ENCODE data around the gene ATP5F1B.
A peak's percentile ranks its signal among the peaks of the same experiment; 100 is the strongest.

The ATP5F1B gene

DNA sequence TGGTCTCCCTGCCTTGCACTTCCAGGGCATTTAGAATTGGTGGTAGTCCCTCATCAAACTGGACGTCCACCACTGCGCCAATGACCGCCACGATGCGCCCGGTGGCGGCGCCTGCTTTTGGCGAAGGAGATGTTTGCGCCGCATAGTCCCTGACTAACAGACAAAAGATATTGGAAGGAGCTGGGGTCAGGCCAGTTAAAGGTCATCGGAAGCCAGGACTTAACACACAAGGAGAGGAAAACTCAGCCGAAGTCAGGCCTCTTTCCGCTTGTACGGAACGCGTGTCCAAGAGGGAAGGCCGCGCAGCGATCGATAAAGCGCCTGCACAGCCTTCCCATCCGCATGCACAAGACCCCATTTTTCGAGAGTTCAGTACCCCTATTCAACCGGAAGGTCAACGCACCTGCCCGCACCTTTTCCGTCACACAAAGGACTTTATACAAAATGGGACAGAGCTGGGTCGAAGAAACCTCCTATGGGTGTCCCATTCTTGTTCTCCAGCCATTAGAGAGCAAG lies 525 bp downstream of the ATP5F1B start:
- no peak for DNase-seq (ENCODE audit: low read depth)

GRCh38 chr12:56644654-56645053 lies 1.1 kb downstream of the ATP5F1B start:
- no peak for DNase-seq (ENCODE audit: low read depth)

- DNase-seq (ENCODE audit: low read depth) = no peak
Measured at GRCh38 chr12:56641219-56641618, 4.6 kb downstream of the ATP5F1B start.

GRCh38 chr12:56637621-56638020 lies 8.2 kb downstream of the ATP5F1B start:
- no peak for DNase-seq (ENCODE audit: low read depth)

DNA sequence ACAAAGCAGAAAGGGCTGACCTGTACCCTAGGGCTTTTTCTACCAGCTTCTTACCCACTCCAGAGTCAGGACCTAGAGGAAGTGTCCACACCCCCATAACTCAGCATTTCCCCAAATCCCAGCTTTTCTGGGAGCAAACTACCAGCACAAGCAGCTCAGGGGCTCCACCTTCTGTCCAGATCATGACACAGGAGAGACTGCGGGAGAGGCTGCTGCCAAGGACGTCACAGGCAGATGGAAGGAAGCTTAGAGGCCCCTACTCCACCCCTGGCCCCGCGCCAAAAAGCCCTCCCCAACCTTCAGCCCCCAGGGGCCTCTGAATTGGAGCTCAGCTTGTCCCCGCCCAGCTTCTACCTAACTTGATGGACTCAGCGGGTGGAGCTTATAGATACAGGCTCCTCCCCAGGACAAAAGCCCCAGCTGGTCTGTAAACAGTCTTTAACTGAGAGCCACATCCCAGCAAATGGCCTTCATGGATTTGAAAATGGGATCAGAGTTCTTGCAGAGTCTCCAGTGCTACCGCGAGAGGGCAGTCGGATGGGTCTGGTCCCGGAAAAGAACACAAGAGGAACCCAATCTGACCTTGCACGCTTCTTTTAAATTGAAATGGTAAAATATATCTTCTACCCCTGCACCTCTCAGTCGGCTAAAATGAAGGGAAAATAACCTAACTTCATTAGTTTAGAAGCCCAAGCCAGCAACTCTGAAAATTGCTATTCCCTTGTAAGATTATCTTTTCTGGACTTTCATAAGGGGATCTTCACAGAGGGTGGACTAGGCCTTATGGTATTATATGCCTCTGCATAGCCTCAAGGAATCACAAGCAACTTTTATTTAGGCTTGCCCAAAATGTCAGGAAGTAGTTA lies 8.9 kb downstream of the ATP5F1B start:
- peak; percentile 100 for DNase-seq (ENCODE audit: low read depth)

DNA sequence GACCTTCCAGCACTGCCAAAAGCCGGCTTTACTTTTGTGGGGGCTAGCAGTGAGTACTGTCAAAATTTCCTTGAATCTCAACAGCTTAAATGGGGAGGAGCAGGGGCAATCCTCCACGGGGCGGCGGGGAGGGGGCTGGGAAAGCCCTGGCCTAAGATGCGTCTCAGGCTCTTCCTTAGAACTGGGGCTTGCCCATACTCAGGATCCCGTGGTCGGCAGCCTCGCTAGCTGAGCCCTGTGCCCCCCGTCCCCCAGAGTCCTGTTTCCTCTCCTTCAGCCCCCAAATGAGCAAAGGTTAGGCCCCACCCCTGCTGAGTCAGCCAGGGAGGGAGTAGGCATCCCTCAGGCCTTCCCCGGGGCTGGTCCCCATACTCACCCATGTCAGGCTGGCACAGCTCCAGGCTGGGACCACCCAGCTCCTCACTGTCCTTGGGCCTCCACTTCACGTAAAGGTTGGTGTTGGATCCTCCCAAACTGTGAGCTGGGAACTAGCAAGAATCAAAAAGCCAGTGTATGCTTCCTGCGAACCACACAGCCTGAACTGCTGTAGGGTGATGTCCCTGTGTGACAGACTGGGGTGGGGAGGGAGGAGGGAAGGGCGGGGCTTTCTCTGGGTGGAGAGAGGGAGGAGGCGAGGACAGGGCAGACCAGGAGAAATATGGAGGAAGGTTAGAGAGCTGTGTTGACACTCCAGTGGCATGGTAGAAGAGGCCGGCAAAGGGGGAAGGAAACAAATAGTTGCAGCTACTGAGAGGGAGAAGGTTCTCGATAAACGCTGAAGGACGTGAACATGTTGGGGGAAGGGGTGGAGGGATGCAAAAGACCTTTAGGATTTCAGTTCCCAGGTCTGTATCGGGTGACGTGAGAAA lies 9.7 kb downstream of the ATP5F1B start:
- peak; percentile 80 for DNase-seq (ENCODE audit: low read depth)

DNA sequence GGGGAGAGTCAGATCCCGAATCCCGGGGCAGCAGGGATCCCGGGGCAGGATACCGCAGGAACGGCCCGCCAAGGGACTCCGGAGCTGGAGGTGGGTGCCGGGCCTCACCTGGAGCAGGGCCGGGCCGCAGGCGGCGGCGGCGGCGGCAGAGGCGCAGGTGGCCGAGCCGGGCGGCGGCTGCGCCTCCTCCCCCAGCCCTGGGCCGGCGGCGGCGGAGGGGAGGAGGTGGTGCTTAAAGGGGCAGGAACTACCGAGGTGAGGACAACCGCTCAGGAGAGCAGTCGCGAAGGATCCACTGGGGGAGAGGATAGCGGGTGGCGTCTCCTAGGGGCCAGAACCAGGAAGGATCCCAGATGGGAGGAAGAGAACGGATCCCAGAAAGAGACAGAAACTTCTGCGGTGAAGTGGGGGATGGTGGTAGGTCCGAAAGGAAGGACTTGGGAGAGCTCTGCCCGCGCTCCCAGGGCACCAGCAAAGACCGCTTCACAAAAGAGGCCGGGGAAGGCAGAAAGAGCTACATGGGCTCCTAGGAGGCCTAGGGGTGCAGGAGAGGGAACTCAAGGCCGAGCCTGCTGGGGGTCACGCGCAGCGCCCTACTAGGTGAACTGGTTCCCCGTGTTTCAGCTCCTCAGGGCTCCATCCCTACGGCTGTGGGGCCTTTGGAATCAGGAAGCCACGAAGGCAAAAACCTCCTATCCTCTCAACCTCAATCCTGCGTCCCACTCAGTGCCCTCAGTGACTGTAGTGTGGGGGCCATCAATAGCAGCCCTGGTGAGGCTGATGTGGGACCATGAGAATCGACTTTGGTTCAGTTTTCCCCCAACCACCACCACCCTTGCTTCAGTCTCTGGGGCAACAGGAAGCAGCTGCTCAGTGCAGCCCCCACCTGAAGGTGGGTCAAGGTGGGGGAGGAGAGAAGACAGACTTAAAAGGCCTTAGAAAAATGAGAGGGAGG lies 10.7 kb downstream of the ATP5F1B start:
- DNase-seq (ENCODE audit: low read depth) = peak; percentile 56

- no peak for DNase-seq (ENCODE audit: low read depth)
Measured at GRCh38 chr12:56634242-56634836, 11.4 kb downstream of the ATP5F1B start.

- no peak for DNase-seq (ENCODE audit: low read depth)
Measured at GRCh38 chr12:56633468-56634241, 12.1 kb downstream of the ATP5F1B start.

DNA sequence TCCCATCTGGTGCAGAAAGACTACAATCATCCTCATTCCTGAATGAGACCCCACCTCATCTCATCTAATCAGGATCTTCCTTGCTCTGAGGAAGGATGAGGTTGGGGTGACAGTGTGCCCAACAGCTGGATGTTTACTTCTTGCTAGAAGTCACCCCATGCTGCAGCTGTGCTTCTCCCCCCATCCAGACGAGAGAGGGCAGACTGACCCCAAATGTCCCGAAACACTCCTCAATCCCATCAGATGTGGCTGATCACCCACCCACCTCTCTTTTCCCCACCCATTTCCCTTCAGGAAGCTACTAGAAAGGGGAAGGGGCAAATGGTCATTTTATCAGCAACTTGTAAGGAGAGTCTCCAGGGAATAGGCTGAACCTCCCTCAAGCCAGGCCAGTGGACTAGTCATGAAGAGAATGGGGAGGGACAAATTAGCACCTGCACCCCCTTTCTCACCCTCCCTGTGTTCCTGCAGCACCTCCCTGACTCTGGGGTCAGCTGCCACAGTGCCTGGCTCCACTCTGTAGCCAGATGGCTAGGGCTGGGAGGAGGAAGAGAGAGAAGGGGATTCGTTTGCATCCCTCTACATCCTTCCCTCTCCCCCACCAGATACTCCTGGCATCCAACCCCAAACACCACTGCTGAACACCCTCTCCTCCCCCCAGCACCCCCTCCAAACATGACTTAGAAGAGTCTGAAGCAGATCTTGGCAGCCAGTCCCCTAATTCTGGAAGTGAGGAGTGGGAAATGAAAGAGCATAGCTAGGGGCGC lies 12.9 kb downstream of the ATP5F1B start:
- no peak for DNase-seq (ENCODE audit: low read depth)

DNA sequence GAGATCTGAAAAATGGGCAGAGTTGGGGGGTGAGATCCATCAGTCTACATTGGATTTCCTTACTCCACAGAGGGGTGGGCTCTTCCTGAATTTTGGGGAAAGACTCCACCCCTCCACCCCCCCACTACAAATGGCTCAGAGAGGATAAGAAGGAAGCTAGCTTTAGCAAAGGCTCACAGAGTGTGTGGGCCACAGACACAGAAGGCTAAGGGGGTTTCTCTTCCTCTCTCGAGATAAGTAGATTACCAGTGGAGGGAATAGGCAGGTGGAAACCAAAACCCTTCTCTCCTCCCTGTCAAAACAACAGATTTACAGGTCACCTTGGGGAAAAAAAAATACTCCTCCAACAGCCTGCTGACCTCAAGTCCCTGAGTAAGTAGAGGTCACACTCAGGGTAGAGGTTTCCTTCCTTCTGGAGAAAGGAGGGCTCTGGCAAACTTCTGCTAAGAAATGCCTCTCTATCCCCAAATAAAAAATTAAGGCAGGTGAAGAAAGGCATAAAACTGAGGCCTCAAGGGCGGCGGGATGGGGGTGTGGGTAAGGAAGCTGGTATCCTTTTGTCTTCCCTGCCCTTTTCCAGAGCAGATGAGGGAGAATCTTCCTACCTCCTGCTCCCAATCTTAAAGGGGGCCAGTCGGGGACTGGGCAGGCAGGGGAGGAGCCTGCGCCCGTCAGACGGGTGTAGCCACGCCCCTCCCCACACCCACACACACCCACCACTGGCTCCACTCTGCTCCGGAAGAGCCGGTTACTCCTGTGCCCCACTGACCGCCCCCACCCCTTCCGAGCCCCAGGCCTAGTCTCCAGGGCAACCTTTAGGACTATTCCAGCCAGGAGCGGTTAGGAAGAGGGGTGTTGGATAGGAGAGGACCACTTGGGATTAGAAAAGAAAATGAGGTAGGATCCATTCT lies 13.7 kb downstream of the ATP5F1B start:
- no peak for DNase-seq (ENCODE audit: low read depth)

DNA sequence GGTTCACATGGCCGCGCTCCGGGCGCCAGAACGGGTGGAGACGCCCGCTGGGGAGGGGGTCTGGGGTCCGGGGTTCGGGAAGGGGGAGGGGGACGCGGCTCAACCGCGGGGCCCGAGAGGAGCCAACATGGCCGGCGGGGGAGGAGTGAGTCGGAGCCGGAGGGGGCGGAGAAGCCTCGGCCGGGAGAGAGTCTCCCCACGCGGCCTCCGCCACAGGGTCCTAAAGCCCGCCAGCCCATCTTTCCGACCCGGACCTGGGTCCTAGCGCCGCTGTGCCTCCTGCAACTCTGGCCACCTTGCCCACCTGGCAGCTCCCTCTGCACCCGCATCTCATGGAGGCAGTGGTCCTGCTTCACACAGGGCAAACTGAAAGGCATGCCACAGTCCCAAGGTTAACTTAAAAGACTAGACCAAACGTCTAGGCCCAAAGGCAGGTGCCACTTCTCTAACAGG lies 15.6 kb downstream of the ATP5F1B start, which contains the start of gene BAZ2A:
Gene BAZ2A, minus strand, starts transcription at position 147 of the 453 bp plus-strand sequence. CDS start 12,796 bp downstream, outside the sequence.
- DNase-seq (ENCODE audit: low read depth) = peak; percentile 71

- DNase-seq (ENCODE audit: low read depth) = no peak
Measured at GRCh38 chr12:56629459-56630179, 16.2 kb downstream of the ATP5F1B start.

- peak; percentile 64 for DNase-seq (ENCODE audit: low read depth)
Measured at GRCh38 chr12:56628671-56629458, 16.9 kb downstream of the ATP5F1B start.

DNA sequence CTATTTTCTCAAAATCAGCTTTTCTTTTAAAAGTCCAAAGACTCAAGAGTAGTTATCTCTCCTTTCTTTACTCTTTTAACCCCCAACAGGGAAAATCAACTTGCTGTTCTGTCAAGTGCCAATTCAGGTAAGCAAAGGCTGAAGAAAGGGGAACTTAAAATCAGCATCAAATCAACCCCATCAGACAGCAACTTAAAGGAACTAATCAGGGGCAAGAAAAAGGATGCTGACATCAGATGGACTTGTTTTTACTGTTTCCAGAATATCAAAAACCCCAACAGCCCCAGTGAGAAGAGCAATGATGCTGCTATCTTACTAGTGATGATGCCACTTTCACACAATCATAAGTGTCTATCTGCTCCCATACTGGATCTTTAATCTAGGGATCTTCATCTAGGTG lies 19.1 kb downstream of the ATP5F1B start:
- DNase-seq (ENCODE audit: low read depth) = no peak

GRCh38 chr12:56622535-56622934 lies 23.2 kb downstream of the ATP5F1B start:
- DNase-seq (ENCODE audit: low read depth) = no peak

DNA sequence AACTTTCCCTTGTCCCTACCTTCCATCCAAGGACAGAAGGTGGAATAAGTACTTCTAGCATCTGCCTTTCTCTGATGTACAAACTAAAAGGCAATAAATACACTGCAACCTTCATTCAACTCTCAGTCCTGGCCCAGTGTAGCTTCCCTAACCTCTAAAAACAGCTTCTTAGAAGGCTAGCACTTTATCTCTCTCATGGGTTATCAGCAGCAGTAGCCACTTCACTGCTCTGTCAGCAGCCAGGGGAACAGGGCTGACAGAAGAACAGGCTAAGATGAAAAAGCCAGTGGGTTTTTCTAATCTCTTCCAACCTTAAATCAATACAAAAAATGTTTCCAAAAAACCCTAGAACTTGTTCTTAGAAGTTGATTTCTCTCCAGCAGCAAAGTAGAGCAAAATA lies 28.9 kb downstream of the ATP5F1B start:
- no peak for DNase-seq (ENCODE audit: low read depth)

Data from stromal cell of bone marrow (primary cell).